Endometrial microvascular endothelial cells (primary cell): ENCODE data around the gene TOPBP1. TPM values are rescaled to one million over a fixed set of nuclear protein-coding genes. Genes with fewer than 3 reads are reported as not detected.
"Not testable (repeated sequence)": the region's sequence is repeated elsewhere in the genome, so short reads cannot be mapped to it uniquely, and the experiment has no call there.

Source experiments
- in situ Hi-C: cut with HindIII; loops from 2 replicates; pipeline ENCODE4 v1.10.0; 2017; ENCODE audit warnings: low sequenced_read_pairs, low pct_unique_long_range_greater_than_20kb; ENCODE audit errors: inconsistent ontology term
- total RNA-seq: library from RNA; depleted of rRNA; stranded (reverse); fragments of >200 nt; gene quantifications from one replicate; pipeline ENCODE4 v1.2.3, GENCODE V29; 2015; ENCODE audit errors: inconsistent ontology term

TOPBP1 gene
- total RNA-seq, result 39.8 TPM

DNA sequence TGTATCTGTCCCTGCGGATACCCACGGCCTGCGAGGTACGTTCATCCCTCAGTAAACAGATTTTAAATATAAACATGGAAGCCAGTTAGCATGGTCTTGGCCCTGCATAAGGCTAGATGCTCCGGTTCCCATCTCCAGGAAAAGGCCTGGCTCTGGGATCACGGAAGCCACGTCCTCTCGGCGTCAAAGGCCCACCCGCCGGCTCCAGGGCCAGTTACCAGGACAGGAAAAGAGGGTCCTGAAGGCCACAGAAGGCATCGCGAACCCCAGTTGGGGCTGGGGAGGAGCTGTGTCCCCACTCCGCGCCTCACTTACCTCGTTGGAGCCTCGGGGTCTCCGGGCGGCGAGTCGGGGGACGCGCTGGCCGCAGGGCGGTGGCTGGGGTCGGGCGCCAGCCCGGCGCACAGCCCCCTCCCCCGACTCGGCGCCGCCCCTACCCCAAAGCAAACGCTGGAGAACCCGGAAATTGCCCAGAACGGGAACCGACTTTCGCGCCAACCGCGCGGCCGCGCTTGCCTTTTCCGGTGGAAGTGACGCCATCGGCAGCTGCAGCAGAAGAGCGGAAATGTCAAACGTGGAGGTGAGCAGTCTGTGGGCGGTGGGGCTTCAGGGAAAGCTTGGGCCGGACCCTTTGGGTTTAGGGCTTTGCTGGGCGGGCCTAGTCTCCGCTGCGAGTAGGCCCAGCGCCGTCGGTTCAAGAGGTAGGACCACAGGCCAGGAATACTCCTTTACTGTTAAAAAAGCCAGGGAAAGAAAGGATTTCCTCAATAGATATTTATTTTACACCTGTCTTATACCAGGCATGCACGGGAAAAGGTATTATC is at the start of gene TOPBP1:
TOPBP1 (minus strand) TSS at position 488 of the 824 bp plus-strand sequence. CDS start 814 bp downstream, outside the sequence.
- in situ Hi-C loops, result no loop called here

DNA sequence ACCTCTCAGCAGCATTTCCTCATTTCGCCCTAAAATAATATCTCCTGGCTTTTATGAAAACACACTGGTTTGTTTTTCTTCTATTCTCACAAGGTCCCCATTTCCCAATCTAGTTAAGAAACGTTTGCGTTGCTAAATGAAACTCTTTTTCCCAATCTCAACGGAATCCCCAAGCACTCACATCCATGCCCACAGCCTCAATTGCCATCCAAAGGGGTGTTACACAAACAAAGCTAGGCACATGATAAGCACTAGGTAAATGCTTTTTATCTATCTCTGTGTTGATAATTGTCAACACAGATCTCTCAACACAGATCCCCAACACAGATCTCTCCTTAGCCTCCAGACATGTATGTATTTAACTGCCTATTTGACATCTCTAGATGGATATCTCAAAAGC is 49.3 kb upstream of the TOPBP1 start:
- in situ Hi-C loops, result no loop called here

DNA sequence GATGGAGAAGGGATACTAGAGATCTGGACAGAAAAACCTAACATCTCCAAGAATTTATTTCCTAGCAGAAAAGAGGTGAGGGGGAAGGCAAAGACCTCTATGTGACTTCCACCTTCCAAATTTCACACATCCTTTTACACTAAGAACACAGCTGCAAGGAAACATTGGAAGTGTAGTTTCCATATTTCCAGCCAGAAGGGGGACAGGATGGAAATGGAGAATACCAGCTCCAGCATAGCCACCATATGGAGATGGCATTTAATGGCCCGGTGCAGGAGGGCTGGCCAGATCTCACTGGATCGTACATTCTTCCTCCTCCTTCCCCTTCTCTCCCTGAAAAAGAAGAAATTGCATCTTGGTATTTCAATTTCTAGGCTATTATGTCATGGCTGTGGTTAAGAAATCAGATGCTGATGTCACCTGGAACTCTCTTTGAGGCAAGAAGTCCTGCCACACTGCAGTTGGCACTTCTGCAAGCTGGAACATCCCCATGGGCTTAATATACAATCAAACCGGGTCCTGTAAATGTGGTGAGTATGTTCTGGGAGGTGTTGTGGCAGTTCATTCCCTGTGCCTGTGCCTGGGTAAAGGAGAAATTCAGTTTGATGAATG is 47.5 kb upstream of the TOPBP1 start:
- in situ Hi-C loops, result no loop called here

DNA sequence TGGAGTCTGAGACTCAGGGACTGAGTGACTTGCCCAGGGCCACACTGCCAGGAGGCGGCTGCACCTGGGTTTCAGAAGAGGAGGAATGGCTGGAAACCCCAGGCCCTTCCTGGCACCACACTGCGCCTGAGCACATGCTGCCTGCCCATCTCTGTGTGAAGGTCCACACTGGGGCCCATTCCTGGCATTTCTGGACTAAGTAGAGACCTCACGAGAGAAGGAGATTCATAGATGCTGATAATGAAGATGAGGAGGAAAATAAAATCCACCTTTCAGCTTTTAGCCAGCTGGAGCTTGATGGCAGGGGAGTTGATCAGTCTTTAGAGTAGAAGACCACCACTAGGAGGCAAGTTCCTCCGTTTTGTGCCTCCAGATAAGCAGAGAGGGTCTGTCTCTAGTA is 44.3 kb upstream of the TOPBP1 start:
- in situ Hi-C loops, result no loop called here

DNA sequence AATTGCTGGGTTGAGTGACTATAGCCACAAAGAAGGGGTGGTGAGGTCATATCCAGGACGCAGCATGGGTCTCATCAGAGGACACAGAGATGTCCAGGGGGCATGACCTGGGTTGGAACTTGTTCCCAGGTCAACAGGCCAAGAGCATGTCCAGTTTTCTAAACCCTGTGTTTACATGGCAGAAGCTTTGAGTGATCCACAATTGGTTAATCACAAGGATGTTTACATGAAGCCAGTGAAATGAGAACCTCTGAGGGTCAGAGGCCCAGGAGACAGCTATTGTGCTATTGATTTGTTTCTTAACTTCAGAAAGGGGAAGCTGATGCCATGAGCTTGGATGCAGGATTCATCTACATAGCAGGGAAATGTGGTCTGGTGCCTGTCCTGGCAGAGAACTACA is 42.2 kb upstream of the TOPBP1 start:
- in situ Hi-C loops, result no loop called here

DNA sequence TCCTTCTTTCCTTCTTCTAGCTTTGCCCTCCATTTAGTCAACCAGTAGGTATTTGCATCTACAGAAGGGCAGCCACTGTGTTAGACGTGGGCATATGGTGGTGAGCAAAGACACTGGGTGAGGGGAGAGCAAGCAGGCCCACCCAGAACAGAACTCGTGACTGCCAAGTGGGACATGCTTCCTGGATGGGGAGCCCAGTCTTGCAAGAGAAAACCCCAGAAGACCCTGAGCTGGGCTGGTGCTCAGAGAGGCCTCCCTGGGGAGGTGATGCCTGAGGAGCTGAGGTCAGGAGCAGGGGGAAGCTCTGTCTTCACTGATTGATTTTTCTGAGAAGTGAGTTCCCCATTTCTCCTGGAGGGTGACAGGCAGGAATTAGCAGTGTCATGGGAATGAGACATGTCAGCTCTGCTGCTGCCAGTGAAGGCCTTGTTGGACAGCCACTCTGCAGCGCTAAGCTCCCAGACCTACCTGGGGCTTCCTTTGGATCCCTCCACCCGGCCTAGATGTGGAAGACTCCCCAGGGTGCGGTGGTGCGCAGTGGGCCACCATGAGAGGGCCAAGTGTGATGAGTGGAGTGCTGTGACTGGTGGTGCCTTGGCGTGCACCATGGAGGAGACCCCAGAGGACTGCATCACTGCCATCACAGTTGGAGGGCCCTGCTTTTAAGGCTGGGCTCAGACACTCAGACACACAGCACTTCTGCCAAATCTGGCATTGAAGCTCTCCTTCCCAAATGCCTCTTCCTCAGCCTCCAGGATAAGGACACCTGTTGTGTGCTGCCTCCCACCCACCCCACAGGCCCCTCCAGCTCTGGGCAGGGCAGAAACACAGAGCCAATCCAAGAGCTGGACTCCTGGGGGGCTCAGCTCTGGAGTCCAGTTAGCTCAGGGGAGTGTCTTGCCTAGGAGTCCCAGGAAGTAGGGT is 40.0 kb upstream of the TOPBP1 start:
- in situ Hi-C loops, result no loop called here

DNA sequence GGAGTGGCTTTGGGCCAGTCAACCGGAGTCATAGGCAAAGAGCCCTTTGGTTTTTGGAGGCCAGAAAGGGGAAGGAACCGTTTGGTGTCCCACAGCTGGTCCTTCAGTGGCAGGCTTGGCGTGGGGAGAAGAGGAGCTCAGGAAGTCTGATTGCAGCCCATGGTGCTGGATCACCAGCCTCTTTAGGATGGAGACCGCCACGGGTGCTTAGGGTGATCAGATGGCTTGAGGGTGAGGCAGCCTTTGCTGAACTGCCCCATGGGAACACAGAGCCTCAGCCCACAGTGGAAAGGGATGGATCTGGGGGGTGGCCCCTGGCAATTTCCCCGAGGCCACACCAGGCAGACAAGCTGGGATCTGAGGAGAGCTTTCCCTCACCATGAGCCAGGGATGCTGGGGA is 38.6 kb upstream of the TOPBP1 start:
- in situ Hi-C loops, result no loop called here

DNA sequence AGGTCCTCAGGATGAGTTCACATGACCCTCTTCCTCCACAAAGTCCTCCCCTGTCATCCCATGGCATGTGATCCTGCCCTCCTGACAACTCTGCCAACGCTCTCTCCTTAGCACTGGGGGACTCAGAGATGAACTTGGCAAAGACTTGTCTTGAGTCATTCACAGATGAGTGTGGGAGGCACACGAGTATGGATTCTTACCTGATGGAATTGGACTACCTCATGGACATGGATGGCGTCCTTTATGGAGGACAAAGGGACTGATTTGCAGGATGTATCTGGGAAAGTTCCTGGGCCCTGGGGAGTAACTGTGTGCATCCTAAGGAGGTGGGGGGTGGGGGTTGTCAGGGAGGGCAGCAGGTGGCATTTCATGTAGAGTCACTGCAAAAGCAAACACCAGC is 38.2 kb upstream of the TOPBP1 start:
- in situ Hi-C loops, result no loop called here

DNA sequence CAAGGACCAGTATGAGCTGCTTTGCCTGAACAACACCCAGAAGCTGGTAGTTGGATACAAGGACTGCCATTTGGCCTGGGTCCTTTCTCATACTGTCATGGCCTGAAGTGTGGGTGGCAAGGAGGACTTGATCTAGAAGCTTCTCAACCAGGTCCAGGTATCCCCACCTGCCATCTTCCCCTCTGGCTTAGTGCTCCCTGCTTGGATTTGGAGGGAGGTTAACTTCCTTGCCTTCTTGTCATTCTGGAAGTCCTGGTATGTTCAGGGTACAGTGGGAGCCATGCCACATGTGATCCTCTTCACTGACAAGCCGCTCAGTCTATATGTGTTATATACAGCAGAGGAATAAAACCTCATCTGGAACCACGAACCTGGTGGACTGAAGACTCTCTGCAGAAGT is 37.7 kb upstream of the TOPBP1 start:
- in situ Hi-C loops, result no loop called here

DNA sequence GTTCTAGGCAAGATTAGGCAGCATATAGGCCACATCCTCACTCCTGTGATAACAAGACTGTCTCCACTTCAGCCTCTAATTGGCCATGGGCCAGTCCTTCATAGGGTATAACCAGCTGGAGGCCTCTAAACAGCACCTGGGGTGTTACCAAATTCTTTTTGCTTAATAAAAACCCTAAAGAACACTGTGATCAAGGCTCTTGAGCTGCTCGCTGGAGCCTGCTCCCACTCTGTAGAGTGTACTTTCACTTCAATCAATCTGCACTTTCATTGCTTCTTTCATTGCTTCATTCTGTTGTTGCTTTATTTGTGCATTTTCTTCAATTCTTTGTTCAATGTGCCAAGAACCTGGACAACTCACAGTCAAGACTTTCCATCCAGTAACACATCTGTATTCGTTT is 36.2 kb upstream of the TOPBP1 start:
- in situ Hi-C loops, result no loop called here

DNA sequence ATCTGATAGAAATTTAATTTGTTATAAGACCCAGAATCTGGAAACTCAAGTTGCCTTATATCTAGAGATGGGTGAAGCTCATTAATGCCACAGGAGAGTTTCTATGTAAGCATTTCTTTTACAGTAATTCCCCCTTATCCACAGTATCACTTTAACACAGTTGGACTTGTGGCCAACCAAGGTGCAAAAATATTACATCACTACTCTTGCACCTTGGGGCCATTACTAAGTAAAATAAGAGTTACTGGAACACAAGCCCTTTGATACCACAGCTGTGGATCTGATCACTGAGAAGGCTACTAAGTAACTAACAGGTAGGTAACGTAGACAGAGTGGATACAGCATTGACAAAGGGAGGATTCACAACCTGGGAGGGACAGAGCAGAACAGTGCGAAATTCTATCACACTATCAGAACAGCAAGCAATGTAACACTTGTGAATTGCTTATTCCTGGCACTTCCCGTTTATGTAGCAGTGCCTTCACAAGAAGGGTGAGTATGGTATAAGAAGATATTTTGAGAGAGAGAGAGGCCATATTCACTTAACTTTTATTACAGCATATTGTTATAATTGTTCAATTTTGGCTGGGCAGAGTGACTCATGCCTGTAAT is 33.9 kb upstream of the TOPBP1 start:
- in situ Hi-C loops, result no loop called here

DNA sequence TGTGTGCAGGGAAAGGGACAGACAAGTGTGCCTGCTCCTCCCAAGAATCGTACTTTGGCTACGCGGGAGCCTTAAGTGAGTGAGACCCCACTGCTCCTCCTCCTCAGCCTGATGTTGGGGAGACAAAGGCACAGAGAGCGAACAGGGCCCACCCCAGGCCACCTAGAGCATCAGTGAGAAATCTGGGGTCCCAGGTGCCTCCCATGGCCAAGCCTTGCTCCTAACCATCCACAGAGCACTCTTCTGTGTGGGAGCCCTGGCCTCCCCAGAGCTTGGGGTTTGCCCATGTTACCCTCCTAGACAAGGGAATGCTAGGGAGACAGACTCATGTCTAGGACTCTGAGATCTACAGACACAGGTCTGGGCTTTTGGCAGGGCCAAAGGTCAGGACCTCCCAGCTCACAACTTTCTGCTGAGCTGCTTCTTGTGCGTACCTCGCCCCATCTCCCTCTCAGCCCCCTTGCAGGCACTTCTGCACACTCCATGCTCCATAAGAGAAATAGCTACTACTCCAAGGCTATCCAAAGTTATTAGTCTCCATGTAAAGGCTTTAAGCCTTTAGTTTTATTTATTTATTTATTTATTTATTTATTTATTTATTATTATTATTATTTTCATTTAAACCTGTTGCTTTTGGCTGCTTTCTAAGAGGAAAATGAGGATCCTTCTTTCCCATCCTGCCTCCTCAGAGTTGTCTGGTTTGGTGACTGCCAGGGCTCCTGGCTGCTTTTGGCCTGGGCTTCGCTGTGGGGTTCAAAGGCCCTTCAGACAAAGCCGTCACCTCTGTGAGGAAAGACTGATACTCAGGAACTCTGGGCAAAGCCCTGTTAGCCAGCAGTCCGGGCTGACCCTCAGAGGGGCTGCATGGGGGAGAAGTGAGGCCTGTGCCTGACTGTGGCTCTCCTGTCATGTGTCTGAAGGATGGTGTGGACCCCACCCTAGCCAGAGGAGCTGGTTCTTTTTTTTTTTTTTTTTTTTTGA is 32.8 kb upstream of the TOPBP1 start:
- in situ Hi-C loops, result no loop called here

DNA sequence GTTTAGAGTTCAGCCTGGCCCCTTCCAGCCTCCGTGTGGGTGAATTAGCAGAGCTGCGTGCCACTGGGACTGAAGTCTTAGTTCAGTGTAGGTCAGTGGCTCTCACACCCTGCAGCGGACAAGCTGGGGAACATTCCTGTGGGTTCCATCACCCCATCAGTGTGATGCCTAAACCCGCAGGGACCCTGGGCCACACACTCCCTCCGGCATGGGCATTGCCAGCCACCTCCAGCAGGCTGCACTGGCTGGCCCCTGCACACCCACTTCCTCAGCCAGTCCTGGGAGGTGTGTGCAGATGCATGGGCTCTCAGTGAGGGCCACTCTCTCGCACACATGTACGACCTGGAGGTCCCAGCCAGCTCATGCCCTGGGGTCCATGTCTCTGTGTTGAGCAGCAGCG is 32.1 kb upstream of the TOPBP1 start:
- in situ Hi-C loops, result no loop called here

DNA sequence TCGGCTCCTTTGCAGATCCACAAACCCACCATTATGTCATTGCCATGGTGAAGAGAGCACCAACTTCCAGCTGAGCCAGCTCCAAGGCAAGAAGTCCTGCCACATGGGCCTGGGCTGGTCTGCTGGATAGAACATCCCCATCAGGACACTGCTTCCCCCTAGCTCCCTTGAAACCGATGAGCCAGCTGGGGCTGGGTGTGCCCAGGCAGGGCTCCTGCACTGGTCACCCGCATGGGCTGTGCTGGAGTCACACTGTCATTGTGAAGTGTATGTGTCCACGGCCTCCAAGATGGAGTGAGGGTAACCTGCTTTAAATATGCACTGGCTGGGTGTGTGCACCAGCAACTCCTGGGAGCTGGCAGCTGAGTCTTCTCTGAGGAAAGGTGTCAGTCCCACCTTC is 31.0 kb upstream of the TOPBP1 start:
- in situ Hi-C loops, result no loop called here

DNA sequence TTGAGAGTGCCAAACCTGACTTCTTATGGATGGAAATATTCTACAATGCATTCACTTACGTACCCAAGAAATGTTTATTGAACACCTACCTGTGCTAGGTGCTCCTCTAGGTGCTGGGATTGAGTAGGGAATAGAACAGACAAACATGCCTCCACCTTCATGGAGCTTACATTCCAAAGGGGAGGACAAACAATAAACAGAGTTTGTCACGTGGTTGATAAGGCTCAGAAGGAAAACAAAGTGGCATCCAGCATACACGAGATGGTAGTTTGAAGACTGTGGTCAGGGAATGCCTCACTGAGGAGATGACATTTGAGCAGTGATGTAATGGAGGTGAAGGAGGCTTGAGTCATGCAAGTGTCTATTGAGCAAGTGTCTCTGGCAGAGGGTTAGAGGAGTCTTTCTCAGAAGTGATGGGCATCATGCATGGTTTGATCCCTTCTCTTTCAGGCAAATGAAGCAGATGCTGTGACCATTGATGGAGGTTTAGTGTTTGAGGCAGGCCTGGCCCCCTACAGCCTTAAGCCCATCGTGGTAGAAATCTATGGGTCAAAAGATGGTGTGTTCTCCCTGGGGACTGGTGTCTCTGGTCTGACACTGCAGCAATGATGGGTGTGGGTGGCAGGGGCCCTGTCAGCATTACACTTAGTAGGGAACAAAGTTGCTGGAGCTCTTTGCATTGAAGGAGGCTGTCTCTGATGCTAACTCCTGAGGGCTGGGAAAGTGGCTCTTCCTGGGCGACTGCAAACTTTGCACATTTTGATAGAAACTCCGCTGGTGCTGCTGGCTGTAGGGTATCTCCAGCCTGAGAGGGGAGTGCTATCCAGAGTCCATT is 29.7 kb upstream of the TOPBP1 start:
- in situ Hi-C loops, result no loop called here

DNA sequence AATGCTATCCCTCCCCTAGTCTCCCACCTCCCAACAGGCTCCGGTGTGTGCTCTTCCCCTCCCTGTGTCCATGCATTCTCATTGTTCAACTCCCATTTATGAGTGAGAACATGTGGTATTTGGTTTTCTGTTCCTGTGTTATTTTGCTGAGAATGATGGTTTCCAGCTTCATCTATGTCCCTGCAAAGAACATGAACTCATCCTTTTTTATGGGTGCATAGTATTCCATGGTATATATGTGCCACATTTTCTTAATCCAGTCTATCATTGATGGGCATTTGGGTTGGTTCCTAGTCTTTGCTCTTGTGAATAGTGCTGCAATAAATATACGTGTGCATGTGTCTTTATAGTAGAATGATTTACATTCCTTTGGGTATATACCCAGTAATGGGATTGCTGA is 16.3 kb upstream of the TOPBP1 start:
- in situ Hi-C loops, result not testable (repeated sequence)
